SK-N-SH treated with all-trans-retinoic acid at 6 μM for 48 hours (cell line): ENCODE results near the gene PRRG2.

ENCODE experiments used
- ATAC-seq: fragments of 200-7000 bp; cut with Tn5 transposase; 3 replicates; pipeline ENCODE4 v1.9.1; 2020; ENCODE audit warnings: mild to moderate bottlenecking, moderate library complexity
- ARNTL ChIP-seq: fragments of 450-650 bp; formaldehyde crosslinking; IDR thresholded peaks from 2 replicates; pipeline ENCODE4 v1.5.0; 2020; ENCODE audit warnings: low read depth, mild to moderate bottlenecking, moderate library complexity, borderline replicate concordance
- BACH2 ChIP-seq: fragments of 250-450 bp; sonication (Bioruptor Pico); IDR thresholded peaks from 2 replicates; pipeline ENCODE4 v1.9.0; 2021; ENCODE audit warnings: mild to moderate bottlenecking, borderline replicate concordance
- CSDC2 ChIP-seq: fragments of 250-450 bp; sonication (Bioruptor Pico); IDR thresholded peaks from 2 replicates; pipeline ENCODE4 v1.5.0; 2020; ENCODE audit warnings: mild to moderate bottlenecking, moderate library complexity
- ESRRG ChIP-seq: fragments of 250-450 bp; sonication (Bioruptor Pico); IDR thresholded peaks from 2 replicates; pipeline ENCODE4 v1.6.1; 2021; ENCODE audit warnings: mild to moderate bottlenecking
- GLIS3 ChIP-seq: fragments of 250-450 bp; sonication (Bioruptor Pico); IDR thresholded peaks from 2 replicates; pipeline ENCODE4 v1.5.0; 2020; ENCODE audit warnings: mild to moderate bottlenecking, moderate library complexity
- ISL1 ChIP-seq: fragments of 250-450 bp; sonication (Bioruptor Pico); IDR thresholded peaks from 2 replicates; pipeline ENCODE4 v2.1.2; 2022; ENCODE audit warnings: mild to moderate bottlenecking, moderate library complexity
- OSR1 ChIP-seq: fragments of 250-450 bp; sonication (Bioruptor Pico); IDR thresholded peaks from 2 replicates; pipeline ENCODE4 v1.8.0; 2022; ENCODE audit warnings: moderate library complexity, mild to moderate bottlenecking, inconsistent platforms
- PPARA ChIP-seq: fragments of 250-450 bp; sonication (Bioruptor Pico); IDR thresholded peaks from 2 replicates; pipeline ENCODE4 v1.5.0; 2020; ENCODE audit warnings: mild to moderate bottlenecking, borderline replicate concordance
- SNAI2 ChIP-seq: fragments of 250-450 bp; sonication (Bioruptor Pico); IDR thresholded peaks from 2 replicates; pipeline ENCODE4 v1.5.0; 2020; ENCODE audit warnings: mild to moderate bottlenecking, moderate library complexity
- TOX ChIP-seq: fragments of 250-450 bp; sonication (Bioruptor Pico); IDR thresholded peaks from 2 replicates; pipeline ENCODE4 v1.8.0; 2021; ENCODE audit warnings: mild to moderate bottlenecking, moderate library complexity, borderline replicate concordance
- ZC3H10 ChIP-seq: fragments of 250-450 bp; sonication (Bioruptor Pico); IDR thresholded peaks from 2 replicates; pipeline ENCODE4 v1.5.1; 2021; ENCODE audit warnings: mild to moderate bottlenecking, moderate library complexity
- ZFP3 ChIP-seq: fragments of 250-450 bp; sonication (Bioruptor Pico); IDR thresholded peaks from 2 replicates; pipeline ENCODE4 v1.5.0; 2020; ENCODE audit warnings: mild to moderate bottlenecking, moderate library complexity
- ZFP30 ChIP-seq: fragments of 450-650 bp; formaldehyde crosslinking; IDR thresholded peaks from 2 replicates; pipeline ENCODE4 v1.5.0; 2022; ENCODE audit warnings: mild to moderate bottlenecking, moderate library complexity
- ZNF565 ChIP-seq: fragments of 450-650 bp; formaldehyde crosslinking; conservative IDR thresholded peaks from 2 replicates; pipeline ENCODE4 v1.5.0; 2020; ENCODE audit warnings: low read depth, mild to moderate bottlenecking, moderate library complexity
- ZNF70 ChIP-seq: fragments of 450-650 bp; formaldehyde crosslinking; IDR thresholded peaks from 2 replicates; pipeline ENCODE4 v1.5.0; 2020; ENCODE audit warnings: mild to moderate bottlenecking, moderate library complexity
- ZNF8 ChIP-seq: fragments of 450-650 bp; formaldehyde crosslinking; IDR thresholded peaks from 2 replicates; pipeline ENCODE4 v1.5.0; 2020; ENCODE audit warnings: mild to moderate bottlenecking, moderate library complexity
- TF ChIP-seq, protein P1 (sequence below): fragments of 250-450 bp; sonication (Bioruptor Pico); IDR thresholded peaks from 2 replicates; pipeline ENCODE4 v1.5.1; 2021; ENCODE audit warnings: mild to moderate bottlenecking, moderate library complexity
- TF ChIP-seq, protein P2 (sequence below): fragments of 250-450 bp; sonication (Bioruptor Pico); IDR thresholded peaks from 2 replicates; pipeline ENCODE4 v1.8.0; 2020; ENCODE audit warnings: mild to moderate bottlenecking, moderate library complexity, borderline replicate concordance
- TF ChIP-seq, protein P3 (sequence below): fragments of 250-450 bp; sonication (Bioruptor Pico); IDR thresholded peaks from 2 replicates; pipeline ENCODE4 v1.5.1; 2020; ENCODE audit warnings: low read depth, mild to moderate bottlenecking, moderate library complexity
- TF ChIP-seq, protein P4 (sequence below): fragments of 250-450 bp; sonication (Bioruptor Pico); IDR thresholded peaks from 2 replicates; pipeline ENCODE4 v1.5.0; 2020; ENCODE audit warnings: mild to moderate bottlenecking, moderate library complexity
- TF ChIP-seq, protein P5 (sequence below): fragments of 250-450 bp; sonication (Bioruptor Pico); IDR thresholded peaks from 2 replicates; pipeline ENCODE4 v1.8.0; 2021; ENCODE audit warnings: low read depth, mild to moderate bottlenecking, moderate library complexity, borderline replicate concordance

Gene PRRG2

DNA sequence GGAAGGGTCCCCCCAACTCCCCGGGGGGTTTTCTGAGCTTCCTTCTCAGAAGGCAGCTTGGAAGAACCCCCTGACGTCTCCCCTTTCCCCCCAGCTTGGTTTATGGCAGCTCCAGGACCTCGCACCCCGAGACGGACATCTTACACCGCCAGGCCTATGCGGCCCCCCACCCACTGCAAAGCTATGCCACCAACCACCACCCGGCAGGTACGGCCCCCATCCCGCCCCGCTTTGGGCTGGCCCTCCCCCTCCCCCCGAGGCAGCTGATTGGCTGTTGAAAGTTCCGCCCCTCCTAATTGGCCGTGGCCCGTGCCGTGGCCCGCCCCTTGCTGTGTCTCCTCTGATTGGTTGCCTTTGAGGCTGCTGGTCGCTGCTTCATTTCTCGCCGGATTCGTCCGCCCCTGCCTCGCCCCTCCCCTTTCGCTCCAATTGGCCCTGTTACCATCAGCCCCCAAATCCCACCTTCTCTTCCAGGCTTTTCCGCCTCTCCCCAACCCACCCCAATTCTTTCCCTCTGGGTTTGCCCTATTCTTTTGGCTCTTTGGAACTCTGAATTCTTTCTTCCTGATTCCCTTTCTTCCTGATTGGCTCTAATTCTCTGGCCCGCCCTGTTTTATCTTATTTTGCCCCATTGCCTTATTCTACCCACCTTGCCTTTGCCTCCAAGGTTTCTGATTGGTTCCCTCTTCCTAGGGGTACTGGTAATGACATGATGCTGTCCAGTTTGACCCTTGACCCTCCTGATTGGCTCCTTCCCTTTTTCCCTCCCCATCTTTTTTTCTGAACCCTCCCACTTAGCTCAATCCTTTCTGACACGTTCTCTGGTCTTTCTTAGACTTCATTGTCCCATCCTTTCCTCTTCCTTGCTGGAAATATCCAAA is 12.4 kb downstream of the PRRG2 start:
- ATAC-seq = peak; percentile 69
- TF ChIP-seq CSDC2 (no peak), ZNF70 (CRISPR knock-in tag) (no peak), ZNF565 (CRISPR knock-in tag) (no peak), PPARA (CRISPR knock-in tag) (no peak), SNAI2 (CRISPR knock-in tag) (no peak)
- TF ChIP-seq, protein P1, sequence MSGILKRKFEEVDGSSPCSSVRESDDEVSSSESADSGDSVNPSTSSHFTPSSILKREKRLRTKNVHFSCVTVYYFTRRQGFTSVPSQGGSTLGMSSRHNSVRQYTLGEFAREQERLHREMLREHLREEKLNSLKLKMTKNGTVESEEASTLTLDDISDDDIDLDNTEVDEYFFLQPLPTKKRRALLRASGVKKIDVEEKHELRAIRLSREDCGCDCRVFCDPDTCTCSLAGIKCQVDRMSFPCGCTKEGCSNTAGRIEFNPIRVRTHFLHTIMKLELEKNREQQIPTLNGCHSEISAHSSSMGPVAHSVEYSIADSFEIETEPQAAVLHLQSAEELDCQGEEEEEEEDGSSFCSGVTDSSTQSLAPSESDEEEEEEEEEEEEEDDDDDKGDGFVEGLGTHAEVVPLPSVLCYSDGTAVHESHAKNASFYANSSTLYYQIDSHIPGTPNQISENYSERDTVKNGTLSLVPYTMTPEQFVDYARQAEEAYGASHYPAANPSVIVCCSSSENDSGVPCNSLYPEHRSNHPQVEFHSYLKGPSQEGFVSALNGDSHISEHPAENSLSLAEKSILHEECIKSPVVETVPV (CRISPR knock-in tag) = no peak
- TF ChIP-seq, all 23 proteins: peak for 0

DNA sequence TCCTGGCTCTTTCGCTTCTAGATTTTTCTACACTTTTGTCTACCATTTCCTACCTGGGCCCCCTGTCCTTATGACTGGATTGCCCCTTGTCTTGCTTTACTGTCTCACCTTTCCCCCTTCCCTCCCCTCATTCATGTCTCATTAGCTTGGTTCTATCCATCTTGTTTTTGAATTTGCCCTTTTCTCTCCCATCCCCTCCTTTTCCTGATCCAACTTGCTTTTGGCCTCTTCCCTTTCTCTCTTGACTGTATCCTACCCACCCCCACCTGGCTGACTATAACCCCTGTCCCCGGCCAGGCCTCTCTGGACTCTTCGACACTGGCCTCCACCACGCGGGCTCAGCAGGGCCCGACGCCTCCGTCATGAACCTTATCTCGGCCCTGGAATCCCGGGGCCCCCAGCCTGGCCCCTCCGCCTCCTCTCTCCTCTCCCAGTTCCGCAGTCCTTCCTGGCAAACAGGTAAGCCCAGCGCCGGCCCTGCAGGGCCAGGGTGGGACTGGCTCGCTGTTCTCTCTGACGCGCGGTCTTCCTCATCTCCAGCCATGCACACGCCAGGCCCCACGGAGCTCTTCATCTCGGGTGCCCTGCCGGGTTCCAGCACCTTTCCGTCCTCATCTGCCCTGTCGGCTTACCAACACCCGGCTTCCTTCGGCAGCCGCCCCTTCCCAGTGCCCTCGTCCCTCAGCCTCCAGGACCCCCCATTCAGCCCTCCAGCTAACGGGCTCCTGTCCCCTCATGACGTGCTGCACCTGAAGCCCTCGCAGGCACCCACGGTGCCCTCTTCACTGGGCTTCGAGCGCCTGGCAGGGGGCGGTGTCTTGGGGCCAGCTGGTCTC is 13.3 kb downstream of the PRRG2 start:
- ATAC-seq = no peak
- no peak for TF ChIP-seq ZC3H10 (CRISPR knock-in tag)
- no peak for TF ChIP-seq ZNF70 (CRISPR knock-in tag)
- no peak for TF ChIP-seq BACH2 (CRISPR knock-in tag)
- no peak for TF ChIP-seq ISL1
- no peak for TF ChIP-seq ARNTL (CRISPR knock-in tag)
- TF ChIP-seq ZFP30 (CRISPR knock-in tag) = no peak
- no peak for TF ChIP-seq TOX (CRISPR knock-in tag)
- no peak for TF ChIP-seq SNAI2 (CRISPR knock-in tag)
- no peak for TF ChIP-seq ZNF565 (CRISPR knock-in tag)
- TF ChIP-seq, protein P2, sequence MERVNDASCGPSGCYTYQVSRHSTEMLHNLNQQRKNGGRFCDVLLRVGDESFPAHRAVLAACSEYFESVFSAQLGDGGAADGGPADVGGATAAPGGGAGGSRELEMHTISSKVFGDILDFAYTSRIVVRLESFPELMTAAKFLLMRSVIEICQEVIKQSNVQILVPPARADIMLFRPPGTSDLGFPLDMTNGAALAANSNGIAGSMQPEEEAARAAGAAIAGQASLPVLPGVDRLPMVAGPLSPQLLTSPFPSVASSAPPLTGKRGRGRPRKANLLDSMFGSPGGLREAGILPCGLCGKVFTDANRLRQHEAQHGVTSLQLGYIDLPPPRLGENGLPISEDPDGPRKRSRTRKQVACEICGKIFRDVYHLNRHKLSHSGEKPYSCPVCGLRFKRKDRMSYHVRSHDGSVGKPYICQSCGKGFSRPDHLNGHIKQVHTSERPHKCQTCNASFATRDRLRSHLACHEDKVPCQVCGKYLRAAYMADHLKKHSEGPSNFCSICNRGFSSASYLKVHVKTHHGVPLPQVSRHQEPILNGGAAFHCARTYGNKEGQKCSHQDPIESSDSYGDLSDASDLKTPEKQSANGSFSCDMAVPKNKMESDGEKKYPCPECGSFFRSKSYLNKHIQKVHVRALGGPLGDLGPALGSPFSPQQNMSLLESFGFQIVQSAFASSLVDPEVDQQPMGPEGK (CRISPR knock-in tag) = no peak

DNA sequence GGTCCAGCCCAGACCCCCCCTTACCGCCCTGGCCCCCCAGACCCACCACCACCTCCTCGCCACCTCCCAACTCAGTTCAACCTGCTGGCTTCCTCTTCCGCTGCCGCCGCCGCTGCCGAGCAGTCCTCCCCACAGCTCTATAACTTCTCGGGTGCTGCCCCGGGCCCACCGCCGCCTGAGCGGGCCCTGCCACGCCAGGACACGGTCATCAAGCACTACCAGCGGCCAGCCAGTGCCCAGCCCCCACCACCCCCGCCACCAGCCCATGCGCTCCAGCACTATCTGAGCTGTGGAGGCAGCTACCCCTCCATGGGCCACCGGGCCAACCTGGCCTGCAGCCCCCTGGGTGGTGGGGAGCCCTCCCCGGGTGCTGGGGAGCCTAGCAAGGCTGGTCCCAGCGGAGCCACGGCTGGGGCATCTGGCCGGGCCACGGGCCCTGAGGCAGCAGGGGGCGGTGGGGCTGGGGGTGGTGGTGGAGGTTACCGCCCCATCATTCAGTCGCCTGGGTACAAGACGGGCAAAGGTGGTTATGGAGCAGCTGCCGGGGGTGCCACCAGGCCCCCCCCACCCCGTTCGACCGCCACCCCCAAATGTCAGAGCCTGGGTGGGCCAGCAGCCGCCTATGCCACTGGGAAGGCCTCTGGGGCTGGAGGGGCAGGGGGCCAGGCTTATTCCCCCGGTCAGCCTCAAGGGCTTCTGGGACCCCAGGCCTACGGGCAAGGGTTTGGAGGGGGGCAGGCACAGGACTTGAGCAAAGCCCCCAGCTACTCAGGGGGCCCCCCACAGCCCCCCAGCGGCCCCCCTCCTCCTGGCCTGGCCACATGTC is 14.1 kb downstream of the PRRG2 start:
- no peak for ATAC-seq
- TF ChIP-seq GLIS3 (CRISPR knock-in tag) = no peak
- no peak for TF ChIP-seq ZNF70 (CRISPR knock-in tag)
- TF ChIP-seq, protein P3, sequence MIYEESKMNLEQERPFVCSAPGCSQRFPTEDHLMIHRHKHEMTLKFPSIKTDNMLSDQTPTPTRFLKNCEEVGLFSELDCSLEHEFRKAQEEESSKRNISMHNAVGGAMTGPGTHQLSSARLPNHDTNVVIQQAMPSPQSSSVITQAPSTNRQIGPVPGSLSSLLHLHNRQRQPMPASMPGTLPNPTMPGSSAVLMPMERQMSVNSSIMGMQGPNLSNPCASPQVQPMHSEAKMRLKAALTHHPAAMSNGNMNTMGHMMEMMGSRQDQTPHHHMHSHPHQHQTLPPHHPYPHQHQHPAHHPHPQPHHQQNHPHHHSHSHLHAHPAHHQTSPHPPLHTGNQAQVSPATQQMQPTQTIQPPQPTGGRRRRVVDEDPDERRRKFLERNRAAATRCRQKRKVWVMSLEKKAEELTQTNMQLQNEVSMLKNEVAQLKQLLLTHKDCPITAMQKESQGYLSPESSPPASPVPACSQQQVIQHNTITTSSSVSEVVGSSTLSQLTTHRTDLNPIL (CRISPR knock-in tag) = no peak
- TF ChIP-seq, all 23 proteins: peak for 0

DNA sequence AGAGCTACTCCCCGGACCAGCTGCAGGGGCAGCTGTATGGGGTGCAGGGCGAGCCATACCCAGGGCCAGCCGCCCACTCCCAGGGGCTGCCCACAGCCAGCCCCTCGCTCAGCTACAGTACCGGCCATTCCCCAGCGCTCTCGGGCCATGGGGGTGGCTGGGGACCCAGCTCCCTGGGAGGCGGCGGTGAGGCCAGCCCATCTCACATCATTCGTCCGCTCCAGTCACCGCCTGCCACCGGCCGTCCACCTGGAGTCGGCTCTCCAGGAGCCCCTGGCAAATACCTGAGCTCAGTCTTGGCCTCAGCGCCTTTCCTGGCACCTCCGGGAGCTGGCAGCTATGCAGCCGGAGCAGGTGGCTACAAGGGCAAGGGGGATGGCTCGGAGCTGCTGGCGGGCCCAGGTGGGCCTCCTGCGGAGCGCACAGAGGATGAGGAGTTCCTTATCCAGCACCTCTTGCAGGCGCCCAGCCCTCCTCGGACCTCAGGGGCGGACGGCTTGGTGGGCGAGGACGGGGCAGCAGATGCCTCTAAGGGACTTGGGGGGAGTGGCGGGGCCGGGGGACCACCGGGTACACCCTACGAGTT is 14.8 kb downstream of the PRRG2 start:
- TF ChIP-seq GLIS3 (CRISPR knock-in tag) (no peak), ZFP3 (CRISPR knock-in tag) (no peak), OSR1 (CRISPR knock-in tag) (no peak), ZC3H10 (CRISPR knock-in tag) (no peak), ZNF565 (CRISPR knock-in tag) (no peak), ZNF8 (no peak), ISL1 (no peak), ESRRG (CRISPR knock-in tag) (no peak), TOX (CRISPR knock-in tag) (no peak)
- TF ChIP-seq, protein P4, sequence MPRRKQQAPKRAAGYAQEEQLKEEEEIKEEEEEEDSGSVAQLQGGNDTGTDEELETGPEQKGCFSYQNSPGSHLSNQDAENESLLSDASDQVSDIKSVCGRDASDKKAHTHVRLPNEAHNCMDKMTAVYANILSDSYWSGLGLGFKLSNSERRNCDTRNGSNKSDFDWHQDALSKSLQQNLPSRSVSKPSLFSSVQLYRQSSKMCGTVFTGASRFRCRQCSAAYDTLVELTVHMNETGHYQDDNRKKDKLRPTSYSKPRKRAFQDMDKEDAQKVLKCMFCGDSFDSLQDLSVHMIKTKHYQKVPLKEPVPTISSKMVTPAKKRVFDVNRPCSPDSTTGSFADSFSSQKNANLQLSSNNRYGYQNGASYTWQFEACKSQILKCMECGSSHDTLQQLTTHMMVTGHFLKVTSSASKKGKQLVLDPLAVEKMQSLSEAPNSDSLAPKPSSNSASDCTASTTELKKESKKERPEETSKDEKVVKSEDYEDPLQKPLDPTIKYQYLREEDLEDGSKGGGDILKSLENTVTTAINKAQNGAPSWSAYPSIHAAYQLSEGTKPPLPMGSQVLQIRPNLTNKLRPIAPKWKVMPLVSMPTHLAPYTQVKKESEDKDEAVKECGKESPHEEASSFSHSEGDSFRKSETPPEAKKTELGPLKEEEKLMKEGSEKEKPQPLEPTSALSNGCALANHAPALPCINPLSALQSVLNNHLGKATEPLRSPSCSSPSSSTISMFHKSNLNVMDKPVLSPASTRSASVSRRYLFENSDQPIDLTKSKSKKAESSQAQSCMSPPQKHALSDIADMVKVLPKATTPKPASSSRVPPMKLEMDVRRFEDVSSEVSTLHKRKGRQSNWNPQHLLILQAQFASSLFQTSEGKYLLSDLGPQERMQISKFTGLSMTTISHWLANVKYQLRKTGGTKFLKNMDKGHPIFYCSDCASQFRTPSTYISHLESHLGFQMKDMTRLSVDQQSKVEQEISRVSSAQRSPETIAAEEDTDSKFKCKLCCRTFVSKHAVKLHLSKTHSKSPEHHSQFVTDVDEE = no peak
- TF ChIP-seq, protein P5, sequence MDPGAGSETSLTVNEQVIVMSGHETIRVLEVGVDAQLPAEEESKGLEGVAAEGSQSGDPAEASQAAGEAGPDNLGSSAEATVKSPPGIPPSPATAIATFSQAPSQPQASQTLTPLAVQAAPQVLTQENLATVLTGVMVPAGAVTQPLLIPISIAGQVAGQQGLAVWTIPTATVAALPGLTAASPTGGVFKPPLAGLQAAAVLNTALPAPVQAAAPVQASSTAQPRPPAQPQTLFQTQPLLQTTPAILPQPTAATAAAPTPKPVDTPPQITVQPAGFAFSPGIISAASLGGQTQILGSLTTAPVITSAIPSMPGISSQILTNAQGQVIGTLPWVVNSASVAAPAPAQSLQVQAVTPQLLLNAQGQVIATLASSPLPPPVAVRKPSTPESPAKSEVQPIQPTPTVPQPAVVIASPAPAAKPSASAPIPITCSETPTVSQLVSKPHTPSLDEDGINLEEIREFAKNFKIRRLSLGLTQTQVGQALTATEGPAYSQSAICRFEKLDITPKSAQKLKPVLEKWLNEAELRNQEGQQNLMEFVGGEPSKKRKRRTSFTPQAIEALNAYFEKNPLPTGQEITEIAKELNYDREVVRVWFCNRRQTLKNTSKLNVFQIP (CRISPR knock-in tag) = no peak
- ATAC-seq = no peak
